Keratinocyte (primary cell): Measurements from ENCODE around the gene PCNT. TPM values are rescaled to one million over a fixed set of nuclear protein-coding genes. Genes with fewer than 3 reads are reported as not detected.

Source experiments
- DNase-seq: peaks from one replicate; pipeline ENCODE4 v3.0.0-alpha.2; 2011; ENCODE audit warnings: low read depth, missing footprints, low spot score
- FAIRE-seq: peaks from 2 replicates; lab custom pipeline; 2011; peaks lifted over from hg19 to GRCh38; lab: Jason Lieb, UNC
- H2AFZ ChIP-seq: 2 replicates; pipeline ENCODE4 v1.6.0; 2012; ENCODE audit warnings: low read length, control low read depth, inconsistent platforms; ENCODE audit not compliant: control insufficient read depth
- H3K27ac ChIP-seq: 2 replicates; pipeline ENCODE4 v1.5.1; 2011; ENCODE audit warnings: low read length; ENCODE audit not compliant: control insufficient read depth, insufficient read depth
- H3K27me3 ChIP-seq: 3 replicates; pipeline ENCODE4 v1.6.0; 2011; ENCODE audit warnings: low read length; ENCODE audit not compliant: control insufficient read depth, insufficient read depth; ENCODE audit errors: extremely low read depth
- H3K36me3 ChIP-seq, 2 experiments: 2 replicates in 1 of 2; 3 replicates in 1 of 2; pipeline ENCODE4 v1.5.1; 2011; ENCODE audit warnings: low read length in 2 of 2, mild to moderate bottlenecking in 1 of 2; ENCODE audit not compliant: control insufficient read depth in 2 of 2, insufficient read depth in 2 of 2; ENCODE audit errors: extremely low read depth in 1 of 2
- H3K4me1 ChIP-seq: 3 replicates; pipeline ENCODE4 v1.5.1; 2011; ENCODE audit warnings: low read length; ENCODE audit not compliant: control insufficient read depth, insufficient read depth; ENCODE audit errors: extremely low read depth
- H3K4me2 ChIP-seq: 3 replicates; pipeline ENCODE4 v1.6.0; 2011; ENCODE audit warnings: low read depth, low read length; ENCODE audit not compliant: control insufficient read depth, insufficient read depth; ENCODE audit errors: extremely low read depth
- H3K4me3 ChIP-seq, 3 experiments: fragments of 200-600 bp in 1 of 3; sonication (generic) in 1 of 3; 2 replicates in 2 of 3; 3 replicates in 1 of 3; pipeline ENCODE4 v1.5.1; 2011 to 2016; ENCODE audit warnings: low read length in 3 of 3, mild to moderate bottlenecking in 3 of 3, control low read depth in 2 of 3, inconsistent platforms in 1 of 3, low read depth in 1 of 3, mixed read lengths in 1 of 3, mixed run types in 1 of 3, moderate library complexity in 1 of 3; ENCODE audit not compliant: control insufficient read depth in 2 of 3, insufficient read depth in 2 of 3; ENCODE audit errors: extremely low read depth in 1 of 3
- H3K79me2 ChIP-seq: 2 replicates; pipeline ENCODE4 v1.6.0; 2012; ENCODE audit warnings: low read length; ENCODE audit not compliant: control insufficient read depth, insufficient read depth
- H3K9ac ChIP-seq: 3 replicates; pipeline ENCODE4 v1.6.0; 2011; ENCODE audit warnings: low read length; ENCODE audit not compliant: control insufficient read depth, insufficient read depth; ENCODE audit errors: extremely low read depth
- H3K9me1 ChIP-seq: 3 replicates; pipeline ENCODE4 v1.6.0; 2011; ENCODE audit warnings: low read length; ENCODE audit not compliant: control insufficient read depth, insufficient read depth; ENCODE audit errors: extremely low read depth
- H3K9me3 ChIP-seq: 2 replicates; pipeline ENCODE4 v1.5.1; 2012; ENCODE audit warnings: low read depth, low read length; ENCODE audit not compliant: control insufficient read depth
- H4K20me1 ChIP-seq: 3 replicates; pipeline ENCODE4 v1.6.0; 2011; ENCODE audit warnings: low read length; ENCODE audit not compliant: control insufficient read depth, insufficient read depth; ENCODE audit errors: extremely low read depth
- EZH2 ChIP-seq: IDR thresholded peaks from one replicate; pipeline ENCODE4 v1.6.1; 2012; ENCODE audit warnings: inconsistent platforms, mild to moderate bottlenecking, low read length, moderate library complexity
- dilution Hi-C: fragments of 300-500 bp; cut with MboI; formaldehyde crosslinking; loops from one replicate; pipeline ENCODE4 v1.7.0; 2020; ENCODE audit warnings: low sequenced_read_pairs; ENCODE audit not compliant: extremely low pct_ligation_motif_present
- polyA plus RNA-seq, 5 experiments: library from polyadenylated mRNA; depleted of rRNA in 3 of 5; stranded (reverse) in 3 of 5; stranded (forward) in 1 of 5; unstranded in 1 of 5; fragments of >200 nt; gene quantifications; 1 replicate in 1 of 5; 2 replicates in 3 of 5; 3 replicates in 1 of 5; pipeline versions ENCODE4 v1.2.1 to v1.2.3, GENCODE V29; 2011 to 2012; ENCODE audit warnings: missing spikeins in 2 of 5, low read depth in 1 of 5, low replicate concordance in 1 of 5
- TF ChIP-seq, protein P1 (sequence below), 3 experiments: IDR thresholded peaks in 1 of 3; conservative IDR thresholded peaks in 1 of 3; optimal IDR thresholded peaks in 1 of 3; 2 replicates in 2 of 3; 3 replicates in 1 of 3; pipeline versions ENCODE3 to v1.5.1; 2011; ENCODE audit warnings: low read length in 3 of 3, mild to moderate bottlenecking in 3 of 3, moderate library complexity in 2 of 3, control low read depth in 1 of 3, inconsistent platforms in 1 of 3; ENCODE audit not compliant: insufficient read depth in 2 of 3; ENCODE audit errors: extremely low read depth in 1 of 3

Gene PCNT
- polyA plus RNA-seq, 1 donor (not counting 4 experiments of a cell fraction or from before 2014, with no cell fraction given) = 9.8 TPM

- Histone ChIP-seq H3K9me1 (no peaks in the 10 kb centered on the region), H3K36me3 (no peaks in the 10 kb centered on the region), H4K20me1 (no peaks in the 10 kb centered on the region), H3K4me2 (no peak overlapping the region), H3K27me3 (no peaks in the 10 kb centered on the region), H3K27ac (no peak overlapping the region), H3K9ac (no peak overlapping the region), H3K4me3 (no peak overlapping the region), H3K9me3 (no peaks in the 10 kb centered on the region), H3K4me1 (peaks cover 15% of the 10 kb centered on the region), H2AFZ (no peak overlapping the region), H3K79me2 (peaks cover 32% of the 10 kb centered on the region)
- DNase-seq (no peak), FAIRE-seq (no peak)
- no peak for TF ChIP-seq EZH2
- TF ChIP-seq, protein P1, sequence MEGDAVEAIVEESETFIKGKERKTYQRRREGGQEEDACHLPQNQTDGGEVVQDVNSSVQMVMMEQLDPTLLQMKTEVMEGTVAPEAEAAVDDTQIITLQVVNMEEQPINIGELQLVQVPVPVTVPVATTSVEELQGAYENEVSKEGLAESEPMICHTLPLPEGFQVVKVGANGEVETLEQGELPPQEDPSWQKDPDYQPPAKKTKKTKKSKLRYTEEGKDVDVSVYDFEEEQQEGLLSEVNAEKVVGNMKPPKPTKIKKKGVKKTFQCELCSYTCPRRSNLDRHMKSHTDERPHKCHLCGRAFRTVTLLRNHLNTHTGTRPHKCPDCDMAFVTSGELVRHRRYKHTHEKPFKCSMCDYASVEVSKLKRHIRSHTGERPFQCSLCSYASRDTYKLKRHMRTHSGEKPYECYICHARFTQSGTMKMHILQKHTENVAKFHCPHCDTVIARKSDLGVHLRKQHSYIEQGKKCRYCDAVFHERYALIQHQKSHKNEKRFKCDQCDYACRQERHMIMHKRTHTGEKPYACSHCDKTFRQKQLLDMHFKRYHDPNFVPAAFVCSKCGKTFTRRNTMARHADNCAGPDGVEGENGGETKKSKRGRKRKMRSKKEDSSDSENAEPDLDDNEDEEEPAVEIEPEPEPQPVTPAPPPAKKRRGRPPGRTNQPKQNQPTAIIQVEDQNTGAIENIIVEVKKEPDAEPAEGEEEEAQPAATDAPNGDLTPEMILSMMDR (optimal IDR thresholded peaks at IDR 0.05 in 1 of 3, IDR thresholded peaks at IDR 0.05 in 1 of 3, conservative IDR thresholded peaks at IDR 0.05 in 1 of 3; ENCODE audit: extremely low read depth in 1 of 3, insufficient read depth in 2 of 3, low read length in 3 of 3) = no peak
- dilution Hi-C loops = no loop called here
Measured at GRCh38 chr21:46320331-46320801, 3.6 kb upstream of the PCNT start.

DNA sequence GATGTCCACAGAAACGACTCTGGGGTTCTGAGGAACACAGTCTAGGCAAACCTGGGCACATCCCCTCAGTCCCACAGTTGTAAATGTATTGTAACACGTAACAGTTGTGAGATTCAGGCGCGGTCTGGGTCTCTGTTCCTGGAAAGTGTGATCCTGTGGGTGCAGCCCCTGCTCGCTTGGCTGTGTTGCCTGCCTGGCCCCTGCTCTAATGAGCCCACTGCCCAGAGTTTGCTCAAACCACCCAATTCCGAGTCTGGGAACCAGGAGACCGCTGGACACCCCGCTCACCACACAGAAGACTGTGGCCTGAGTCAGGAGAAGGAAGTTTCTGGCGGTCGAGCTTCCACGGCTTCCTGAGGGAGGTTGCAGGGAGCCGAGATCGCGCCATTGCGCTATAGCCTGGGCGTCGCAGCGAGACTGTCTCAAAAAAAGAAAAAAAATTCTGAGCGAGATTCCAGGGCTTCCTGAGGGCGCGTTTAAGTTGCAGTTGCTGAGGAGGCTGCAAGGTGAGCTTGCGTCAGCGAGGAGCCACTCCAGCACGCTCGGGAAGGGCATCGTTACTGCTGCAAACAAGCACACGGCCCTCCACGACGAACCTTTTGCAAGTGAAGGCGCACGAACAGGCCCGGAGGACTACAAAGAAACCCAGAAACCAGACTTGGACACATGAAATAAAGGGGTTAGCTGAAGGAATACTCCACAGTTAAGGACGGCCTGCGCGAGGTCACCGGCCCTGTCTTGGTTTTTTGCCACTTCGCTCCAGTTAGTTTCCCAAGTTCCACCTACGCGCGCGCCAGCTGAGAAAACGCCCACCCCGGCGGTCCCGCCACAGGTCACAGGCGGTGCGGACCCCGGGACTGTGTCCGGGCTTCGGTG is 1.4 kb upstream of the PCNT start:
- Histone ChIP-seq H3K79me2 (peaks cover 48% of the 10 kb centered on the region), H4K20me1 (no peaks in the 10 kb centered on the region), H3K4me2 (peak overlapping the region; percentile 92), H2AFZ (peak overlapping the region; percentile 62), H3K27ac (peak overlapping the region; percentile 74), H3K9me3 (no peaks in the 10 kb centered on the region), H3K4me3 (peak overlapping the region; percentile 84 to 99 (median 90)), H3K27me3 (no peaks in the 10 kb centered on the region), H3K9me1 (peaks cover 2% of the 10 kb centered on the region), H3K4me1 (peaks cover 25% of the 10 kb centered on the region), H3K9ac (peak overlapping the region; percentile 86), H3K36me3 (peaks cover 0 to 4% of the 10 kb centered on the region in 2 experiments)
- DNase-seq (no peak), FAIRE-seq (no peak)
- TF ChIP-seq, protein P1 (optimal IDR thresholded peaks at IDR 0.05 in 1 of 3, IDR thresholded peaks at IDR 0.05 in 1 of 3, conservative IDR thresholded peaks at IDR 0.05 in 1 of 3; ENCODE audit: extremely low read depth in 1 of 3, insufficient read depth in 2 of 3, low read length in 3 of 3) = no peak
- no peak for TF ChIP-seq EZH2
- dilution Hi-C loops = no loop called here
